ENCODE measurements around the gene AKT2. TPM values are rescaled to one million over a fixed set of nuclear protein-coding genes. Genes with fewer than 3 reads are reported as not detected.
A peak's percentile ranks its signal among the peaks of the same experiment; 100 is the strongest.

AKT2 gene
- total RNA-seq, 1 experiment from 2014 or later = 149 TPM

DNA sequence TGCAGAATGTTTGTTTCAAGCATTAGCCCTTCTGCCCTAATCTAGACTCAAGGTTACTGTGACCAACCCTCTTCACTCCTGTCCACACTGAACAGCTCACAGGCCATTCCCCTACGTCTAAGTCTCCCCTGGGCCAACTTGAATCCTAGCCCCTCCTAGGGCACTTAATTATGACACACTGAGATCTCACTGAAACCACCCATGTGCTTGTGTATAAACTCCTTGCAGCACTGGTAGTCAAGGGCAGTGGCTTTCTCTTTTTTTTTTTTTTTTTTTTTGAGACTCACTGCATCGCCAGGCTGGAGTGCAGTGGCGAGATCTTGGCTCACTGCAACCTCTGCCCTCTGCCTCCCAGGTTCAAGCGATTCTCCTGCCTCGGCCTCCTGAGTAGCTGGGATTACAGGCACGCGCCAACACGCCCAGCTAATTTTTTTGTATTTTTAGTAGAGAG lies 1.9 kb upstream of the AKT2 start:
- no peak for DNase-seq
- CTCF ChIA-PET = no interaction called here
- no peak overlapping the region for H3K4me2 ChIP-seq
- H4K20me1 ChIP-seq (ENCODE audit: insufficient read depth) = peaks cover 7% of the 10 kb centered on the region
- peaks cover 17% of the 10 kb centered on the region; the same call in 1 of the 2 replicates for H3K4me1 ChIP-seq (replicated peaks; ENCODE audit: insufficient read depth)
- H3K79me2 ChIP-seq (ENCODE audit: low read depth) = peaks cover 29% of the 10 kb centered on the region
- peaks cover 13% of the 10 kb centered on the region; the same call in 1 of the 2 replicates for H3F3A ChIP-seq (ENCODE audit: insufficient read depth, low read depth)
- intact Hi-C loops (cut with micrococcal nuclease; ENCODE audit: unreplicated experiment) = no loop called here
- POLR2A ChIA-PET (ENCODE audit: unreplicated experiment) = no interaction called here
- no peak overlapping the region for H2AFZ ChIP-seq
- no TSS peak for BruUV-seq (replicated peaks)
- H3K9me2 ChIP-seq (ENCODE audit: insufficient read depth) = no peaks in the 10 kb centered on the region
- H3K36me3 ChIP-seq (ENCODE audit: low read depth) = peaks cover 4% of the 10 kb centered on the region; the same call in 1 of the 2 replicates
- no peaks in the 10 kb centered on the region for H3K9me3 ChIP-seq (ENCODE audit: insufficient read depth, low read depth)
- H3K27ac ChIP-seq = no peak overlapping the region
- TF ChIP-seq EZH2 (IDR thresholded peaks at IDR 0.05; ENCODE audit: low read depth) (no peak), CTCF (conservative IDR thresholded peaks at IDR 0.05) (no peak)
- H3K27me3 ChIP-seq (ENCODE audit: insufficient read depth, low read depth) = no peaks in the 10 kb centered on the region
- no peak overlapping the region for H3K4me3 ChIP-seq

- no peak overlapping the region for H3K4me3 ChIP-seq
- no peak overlapping the region; the same call in 1 of the 2 replicates for H2AFZ ChIP-seq
- no peak overlapping the region for H3K27ac ChIP-seq
- H3K36me3 ChIP-seq (ENCODE audit: low read depth) = peaks cover 4% of the 10 kb centered on the region; the same call in 1 of the 2 replicates
- H3K4me1 ChIP-seq (replicated peaks; ENCODE audit: insufficient read depth) = peaks cover 17% of the 10 kb centered on the region; the same call in 1 of the 2 replicates
- BruUV-seq (replicated peaks) = no TSS peak
- H4K20me1 ChIP-seq (ENCODE audit: insufficient read depth) = peaks cover 12% of the 10 kb centered on the region
- intact Hi-C loops (cut with micrococcal nuclease; ENCODE audit: unreplicated experiment) = no loop called here
- no peak for DNase-seq
- TF ChIP-seq EZH2 (IDR thresholded peaks at IDR 0.05; ENCODE audit: low read depth) = no peak
- no peak for TF ChIP-seq CTCF (conservative IDR thresholded peaks at IDR 0.05)
- peaks cover 13% of the 10 kb centered on the region; the same call in 1 of the 2 replicates for H3F3A ChIP-seq (ENCODE audit: insufficient read depth, low read depth)
- ChIA-PET CTCF (interaction anchor here (0.7 kb wide), 2 partner anchors 178 to 348 kb away, joined by 5 to 7 read pairs; no protein-coding TSS in a partner anchor), POLR2A (ENCODE audit: unreplicated experiment) (interaction anchor here (0.6 kb wide), 1 partner anchor 1066 kb away, joined by 13 read pairs; no protein-coding TSS in a partner anchor)
- no peaks in the 10 kb centered on the region for H3K27me3 ChIP-seq (ENCODE audit: insufficient read depth, low read depth)
- no peaks in the 10 kb centered on the region for H3K9me3 ChIP-seq (ENCODE audit: insufficient read depth, low read depth)
- H3K4me2 ChIP-seq = peak overlapping the region; percentile 81
- H3K79me2 ChIP-seq (ENCODE audit: low read depth) = peaks cover 35% of the 10 kb centered on the region
- H3K9me2 ChIP-seq (ENCODE audit: insufficient read depth) = no peaks in the 10 kb centered on the region
Observed at GRCh38 chr19:40286235-40286970, 1.3 kb upstream of the AKT2 start.

GRCh38 chr19:40285353-40286234 lies 449 bp upstream of the AKT2 start:
- H3F3A ChIP-seq (ENCODE audit: insufficient read depth, low read depth) = peaks cover 13% of the 10 kb centered on the region; the same call in 1 of the 2 replicates
- intact Hi-C loops (cut with micrococcal nuclease; ENCODE audit: unreplicated experiment) = loop anchor here (1.0 kb wide), 1 partner anchor 28 kb away; no protein-coding TSS in a partner anchor
- H3K4me2 ChIP-seq = peak overlapping the region; percentile 81
- H3K4me3 ChIP-seq = peak overlapping the region; percentile 53
- peak; percentile 97 to 98 for DNase-seq
- peaks cover 4% of the 10 kb centered on the region; the same call in 1 of the 2 replicates for H3K36me3 ChIP-seq (ENCODE audit: low read depth)
- H3K9me2 ChIP-seq (ENCODE audit: insufficient read depth) = no peaks in the 10 kb centered on the region
- H2AFZ ChIP-seq = peak overlapping the region; percentile 95
- ChIA-PET CTCF (no interaction called here), POLR2A (ENCODE audit: unreplicated experiment) (interaction anchor here (0.6 kb wide), 1 partner anchor 178 kb away, joined by 16 read pairs; no protein-coding TSS in a partner anchor)
- BruUV-seq (replicated peaks) = TSS peak; percentile 95
- no peaks in the 10 kb centered on the region for H3K27me3 ChIP-seq (ENCODE audit: insufficient read depth, low read depth)
- H3K79me2 ChIP-seq (ENCODE audit: low read depth) = peaks cover 43% of the 10 kb centered on the region
- peaks cover 17% of the 10 kb centered on the region; the same call in 1 of the 2 replicates for H3K4me1 ChIP-seq (replicated peaks; ENCODE audit: insufficient read depth)
- peaks cover 15% of the 10 kb centered on the region for H4K20me1 ChIP-seq (ENCODE audit: insufficient read depth)
- no peaks in the 10 kb centered on the region for H3K9me3 ChIP-seq (ENCODE audit: insufficient read depth, low read depth)
- H3K27ac ChIP-seq = peak overlapping the region; percentile 83
- no peak for TF ChIP-seq CTCF (conservative IDR thresholded peaks at IDR 0.05)
- TF ChIP-seq EZH2 (IDR thresholded peaks at IDR 0.05; ENCODE audit: low read depth) = no peak

Measured in PC-9 (cell line).